ENCODE measurements around the gene LZTS3.
"Not testable (repeated sequence)": the region's sequence is repeated elsewhere in the genome, so short reads cannot be mapped to it uniquely, and the experiment has no call there.

The LZTS3 gene

DNA sequence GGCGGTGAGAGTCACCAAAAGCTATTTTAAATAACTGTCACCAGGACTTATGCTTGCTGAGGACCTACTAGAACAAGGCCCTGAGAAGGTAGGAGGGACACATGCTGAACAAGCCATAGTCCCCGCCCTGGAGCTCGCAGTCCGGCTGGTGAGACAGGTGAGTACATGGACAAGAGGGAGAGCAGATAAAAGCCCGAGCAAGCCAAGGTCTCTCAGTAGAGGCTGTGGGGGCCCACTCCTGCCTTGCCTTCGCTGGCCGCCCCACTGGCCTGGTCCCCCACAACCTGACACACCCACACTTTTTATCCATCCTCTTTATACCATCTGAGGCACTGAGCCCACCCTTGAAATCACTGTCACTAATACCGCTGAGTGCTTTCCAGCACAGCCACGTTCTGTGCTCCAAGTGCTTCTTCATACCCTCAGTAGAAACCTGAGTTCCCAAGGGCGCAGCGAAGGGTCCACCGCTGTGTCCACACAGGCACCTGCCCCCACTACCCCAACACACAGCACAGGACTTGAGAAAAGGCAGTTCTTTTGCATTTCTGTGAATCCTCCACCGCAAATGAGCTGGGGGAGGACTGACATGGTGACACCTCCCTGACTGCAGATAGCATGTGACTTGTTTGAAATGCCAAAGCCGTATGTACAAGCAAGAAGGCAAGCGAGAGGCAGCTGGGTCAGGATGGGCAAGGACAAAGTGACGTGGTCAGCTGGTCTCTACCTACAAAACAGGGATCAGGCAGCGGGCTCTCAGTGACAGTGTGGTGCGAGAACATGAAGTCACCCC, 19.1 kb upstream of the LZTS3 start:
- FAIRE-seq = no peak

DNA sequence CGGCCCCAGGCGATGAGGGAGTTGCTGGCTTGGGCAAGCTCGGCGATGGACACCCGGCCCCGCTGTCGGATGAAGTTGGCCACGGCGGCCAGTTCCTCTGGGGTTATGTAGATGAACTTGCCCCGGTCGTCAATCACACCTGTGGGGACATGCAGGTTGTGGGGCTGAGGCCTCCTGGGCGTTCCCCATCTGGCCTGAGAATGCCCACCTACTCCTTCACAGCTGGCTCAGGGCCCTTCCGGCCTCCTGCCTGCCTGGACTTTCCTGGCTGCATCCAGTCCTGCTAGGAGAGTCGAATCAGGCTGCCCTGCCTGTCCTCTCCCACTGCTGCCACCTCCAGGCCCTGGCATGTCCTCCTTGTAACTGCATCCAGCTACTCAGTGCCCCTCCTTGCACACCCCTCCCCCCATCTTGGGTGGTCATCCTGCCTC, 17.3 kb upstream of the LZTS3 start:
- no peak for FAIRE-seq

DNA sequence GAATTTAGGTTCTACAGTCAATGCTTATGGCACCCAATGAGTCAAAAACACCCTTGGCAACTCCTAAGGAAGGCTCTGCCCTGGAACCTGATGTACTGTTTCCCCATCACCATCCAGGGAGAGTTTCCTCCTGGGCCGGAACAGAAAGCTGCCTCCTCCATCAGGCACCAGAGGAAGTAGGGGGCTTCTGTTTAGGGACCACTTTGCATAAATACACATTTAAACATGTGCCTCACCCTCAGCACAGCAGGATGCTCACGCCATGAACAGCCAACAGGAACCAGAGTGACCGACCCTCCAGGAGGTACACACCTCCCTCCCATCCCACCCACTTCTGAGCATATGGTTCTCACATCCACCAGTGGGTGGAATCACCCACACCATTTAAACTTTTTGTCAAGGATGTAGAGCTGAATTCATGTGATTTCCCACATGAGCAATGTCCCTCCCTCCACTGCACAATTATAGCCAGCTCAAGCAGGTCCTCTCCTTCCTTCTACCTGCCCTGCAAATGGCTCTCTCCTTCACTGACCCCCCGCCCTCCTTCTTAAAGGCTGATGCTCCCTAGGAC, 16.3 kb upstream of the LZTS3 start:
- no peak for FAIRE-seq

DNA sequence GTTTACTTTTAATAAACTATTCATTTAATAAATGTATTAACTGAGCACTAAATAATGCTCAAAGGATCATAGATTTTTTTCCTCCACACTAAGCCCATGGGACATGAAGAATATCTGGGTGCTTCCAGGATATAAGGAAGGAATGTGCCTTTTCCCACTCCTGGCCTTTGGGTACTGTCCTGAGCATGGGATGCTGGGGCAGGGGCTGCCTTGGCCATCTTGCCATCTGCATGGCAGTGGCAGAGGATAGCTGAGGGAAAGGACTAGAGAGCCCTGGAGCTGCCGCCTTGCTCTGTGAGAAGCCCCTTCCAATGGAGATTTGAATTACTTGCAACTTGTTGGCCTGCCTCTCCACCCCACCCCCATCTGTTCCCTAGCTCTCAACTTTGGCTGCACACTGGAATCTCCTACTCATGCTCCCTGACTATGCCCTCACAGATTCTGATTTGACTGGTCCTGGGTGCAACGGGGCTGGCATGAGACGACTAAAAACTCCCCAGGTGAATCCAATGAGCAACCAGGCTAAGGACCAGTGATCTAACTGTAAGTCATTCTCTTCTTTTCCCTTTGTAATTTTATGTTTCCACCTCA, 15.6 kb upstream of the LZTS3 start:
- FAIRE-seq = no peak

DNA sequence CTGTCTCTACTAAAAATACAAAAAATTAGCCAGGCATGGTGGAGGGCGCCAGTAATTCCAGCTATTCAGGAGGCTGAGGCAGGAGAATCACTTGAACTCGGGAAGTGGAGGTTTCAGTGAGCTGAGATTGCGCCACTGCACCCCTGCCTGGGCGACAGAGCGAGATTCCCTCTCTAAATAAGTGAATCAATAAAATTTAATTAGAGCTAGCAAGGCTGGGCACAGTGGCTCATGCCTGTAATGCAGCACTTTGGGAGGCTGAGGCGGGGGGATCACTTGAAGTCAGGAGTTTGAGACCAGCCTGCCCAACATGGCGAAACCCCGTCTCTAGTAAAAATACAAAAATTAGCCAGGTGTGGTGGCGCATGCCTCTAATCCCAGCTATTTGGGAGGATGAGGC, 14.5 kb upstream of the LZTS3 start:
- FAIRE-seq = not testable (repeated sequence)

DNA sequence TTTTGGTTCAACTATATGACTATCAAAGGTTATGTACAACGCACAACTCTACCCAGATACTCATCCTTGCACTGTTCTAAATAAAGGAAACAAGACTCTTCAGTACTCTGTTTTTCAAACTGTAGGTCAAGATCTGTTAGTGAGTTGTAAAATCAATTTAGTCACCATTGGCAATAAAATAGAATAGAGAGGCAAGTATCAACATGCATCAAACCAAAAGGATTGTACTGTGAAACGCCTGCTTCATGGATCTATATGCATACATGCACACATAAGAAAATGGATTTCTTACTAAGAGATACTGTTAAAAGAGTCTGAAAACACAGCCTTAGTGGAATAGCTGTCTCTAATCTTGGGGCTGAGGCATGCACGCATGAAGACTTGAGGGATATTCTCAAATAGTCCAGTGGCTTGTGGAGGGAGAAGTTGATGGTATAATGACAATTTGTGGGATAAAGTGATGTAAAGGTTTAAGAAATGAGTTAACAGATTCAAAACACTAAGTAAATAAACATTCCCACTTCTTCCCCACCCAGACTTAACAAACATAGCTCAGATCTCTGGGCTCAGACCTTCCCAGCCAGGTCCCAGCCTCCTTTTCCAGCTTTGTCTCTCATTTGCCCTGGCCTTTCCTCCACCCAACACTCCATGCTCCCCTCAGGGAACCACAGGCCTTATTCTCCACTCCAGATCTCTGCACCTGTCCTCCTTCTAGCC, 10.7 kb upstream of the LZTS3 start:
- FAIRE-seq = no peak

DNA sequence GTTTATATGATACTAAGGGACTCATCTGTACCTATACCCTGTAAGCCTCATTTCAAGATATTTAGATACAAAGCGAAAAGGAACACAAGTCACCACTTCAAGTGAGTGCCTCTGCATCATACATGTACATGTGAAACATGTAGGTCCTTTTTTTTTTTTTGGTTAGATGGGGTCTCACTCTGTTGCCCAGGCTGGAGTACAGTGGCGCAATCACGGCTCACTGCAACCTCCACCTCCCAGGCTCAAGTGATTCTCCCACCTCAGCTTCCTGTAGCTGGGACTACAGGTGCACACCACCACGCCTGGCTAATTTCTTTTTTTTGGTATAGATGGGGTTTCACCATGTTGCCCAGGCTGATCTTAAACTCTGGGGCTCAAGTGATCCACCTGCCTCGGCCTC, 9.1 kb upstream of the LZTS3 start:
- FAIRE-seq = not testable (repeated sequence)

DNA sequence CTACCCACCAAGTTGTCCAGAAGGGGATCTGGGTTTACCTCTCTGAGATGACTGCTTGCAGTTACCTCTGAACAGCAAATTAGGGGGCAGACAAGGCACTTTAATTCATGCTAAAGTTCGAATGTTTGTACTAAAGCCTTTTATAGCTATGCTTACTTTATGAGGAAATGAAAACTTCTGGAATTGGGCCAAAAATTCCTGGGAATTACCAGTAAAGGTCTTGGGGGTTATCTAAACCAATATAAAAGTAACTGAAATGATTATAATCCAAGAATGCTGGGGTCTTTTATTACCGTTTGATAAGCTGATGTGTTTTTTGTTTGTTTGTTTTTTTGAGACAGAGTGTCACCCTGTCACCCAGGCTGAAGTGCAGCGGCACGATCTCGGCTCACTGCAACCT, 7.9 kb upstream of the LZTS3 start:
- FAIRE-seq = no peak

DNA sequence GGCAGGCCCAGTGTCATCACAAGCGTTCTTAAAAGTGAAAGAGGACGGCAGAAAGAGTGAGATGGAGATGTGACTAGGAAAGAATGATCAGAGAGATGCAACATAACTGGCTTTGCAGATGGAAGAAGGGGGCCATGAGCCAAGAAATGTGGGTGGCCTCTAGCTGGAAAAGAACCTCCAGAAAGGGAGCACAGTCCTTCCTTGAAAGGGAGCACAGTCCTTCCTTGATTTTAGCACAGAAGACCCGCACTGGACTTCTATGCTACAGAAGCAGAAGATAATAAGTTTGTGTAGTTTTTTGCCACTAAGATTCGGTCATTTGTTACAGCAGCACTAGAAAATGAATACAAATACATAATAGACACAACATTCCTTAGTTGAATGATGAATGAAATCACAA, 7.0 kb upstream of the LZTS3 start:
- FAIRE-seq = no peak

DNA sequence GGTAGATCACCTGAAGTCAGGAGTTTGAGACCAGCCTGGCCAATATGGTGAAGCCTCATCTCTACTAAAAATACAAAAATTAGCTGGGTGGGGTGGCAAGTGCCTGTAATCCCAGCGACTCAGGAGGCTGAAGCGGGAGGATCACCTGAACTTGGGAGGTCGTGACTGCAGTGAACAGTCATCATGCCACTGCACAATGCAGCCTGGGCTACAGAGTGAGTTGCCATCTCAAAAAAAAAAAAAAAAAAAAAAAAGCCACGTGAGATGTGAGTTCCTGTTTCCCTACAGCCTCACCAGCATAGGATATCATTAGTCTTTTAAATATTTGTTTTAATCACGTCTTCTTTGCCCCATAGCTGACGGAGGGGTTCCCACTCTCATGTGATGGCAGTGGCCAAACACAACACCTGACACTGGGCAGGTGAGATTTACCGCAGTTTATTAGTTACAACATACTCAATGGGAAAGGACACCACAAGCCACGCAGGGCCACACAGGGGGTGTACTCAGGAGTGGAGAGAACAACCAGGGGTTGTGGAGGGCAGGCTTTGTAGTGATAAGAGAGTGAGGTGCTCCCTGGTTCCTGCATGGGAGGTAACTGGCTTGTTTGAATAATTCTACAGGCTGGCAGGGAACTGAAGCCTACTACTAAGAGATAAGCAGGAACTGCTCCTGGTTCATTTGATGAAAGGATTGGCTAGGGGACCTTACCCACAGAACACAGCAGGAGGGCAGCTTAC, 4.6 kb upstream of the LZTS3 start:
- no peak for FAIRE-seq

DNA sequence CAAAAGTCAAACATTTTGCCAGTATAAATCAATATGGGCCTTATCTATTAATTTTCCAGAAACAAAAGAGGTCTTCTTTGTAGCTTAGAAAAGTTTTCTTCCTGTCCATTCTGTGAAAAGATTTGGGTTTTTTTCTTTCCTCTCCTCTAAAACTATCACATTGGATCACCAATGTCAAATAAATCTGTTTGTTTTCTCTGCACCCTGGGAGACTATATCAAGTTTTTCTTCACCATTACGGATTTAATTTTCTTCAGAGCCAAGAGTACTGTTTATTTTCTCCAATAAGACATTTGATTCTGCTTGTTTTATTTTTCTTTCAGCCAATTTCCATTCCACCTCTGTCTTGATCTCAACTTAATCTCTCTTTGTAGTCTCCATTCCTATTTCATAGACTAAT, 1.9 kb upstream of the LZTS3 start:
- no peak for FAIRE-seq

DNA sequence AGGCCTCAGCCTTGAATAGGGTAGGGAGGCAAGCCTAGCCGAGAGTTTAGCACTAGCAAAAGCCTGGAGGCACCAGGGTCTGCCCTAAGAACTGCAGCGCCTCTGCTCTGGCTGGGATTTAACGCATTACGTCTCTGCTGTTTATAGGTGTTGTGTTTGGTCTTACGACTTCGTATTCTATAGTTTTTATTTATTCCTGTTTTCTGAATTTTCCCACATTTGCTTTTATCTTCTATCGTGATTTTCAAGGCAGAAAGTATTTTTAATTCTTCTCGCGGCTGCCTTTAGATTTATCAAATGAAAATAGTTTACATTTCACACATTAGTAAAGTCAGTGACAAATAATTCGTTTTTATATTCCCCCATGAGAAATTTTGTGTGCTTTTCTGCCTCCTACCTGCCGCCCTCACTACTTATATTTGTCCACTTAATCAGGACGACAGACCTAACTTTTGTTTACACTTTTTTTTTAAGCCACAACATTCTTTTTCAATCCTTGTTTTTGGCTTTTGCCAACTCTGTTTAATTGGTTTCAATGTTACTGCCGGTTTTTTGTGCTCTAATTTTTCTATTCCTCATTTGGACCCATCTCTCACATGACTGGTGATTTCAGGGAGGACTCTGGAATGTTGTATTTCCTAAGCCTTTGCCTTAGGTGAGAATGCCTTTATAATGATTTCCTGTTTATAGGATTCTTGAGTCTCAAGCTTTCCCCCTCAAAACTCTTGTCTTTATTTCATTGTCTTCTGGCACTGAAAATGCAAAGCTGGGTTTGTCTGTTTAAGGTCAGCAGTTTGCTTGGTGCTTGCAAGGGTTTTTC, 1.3 kb upstream of the LZTS3 start:
- FAIRE-seq = no peak

DNA sequence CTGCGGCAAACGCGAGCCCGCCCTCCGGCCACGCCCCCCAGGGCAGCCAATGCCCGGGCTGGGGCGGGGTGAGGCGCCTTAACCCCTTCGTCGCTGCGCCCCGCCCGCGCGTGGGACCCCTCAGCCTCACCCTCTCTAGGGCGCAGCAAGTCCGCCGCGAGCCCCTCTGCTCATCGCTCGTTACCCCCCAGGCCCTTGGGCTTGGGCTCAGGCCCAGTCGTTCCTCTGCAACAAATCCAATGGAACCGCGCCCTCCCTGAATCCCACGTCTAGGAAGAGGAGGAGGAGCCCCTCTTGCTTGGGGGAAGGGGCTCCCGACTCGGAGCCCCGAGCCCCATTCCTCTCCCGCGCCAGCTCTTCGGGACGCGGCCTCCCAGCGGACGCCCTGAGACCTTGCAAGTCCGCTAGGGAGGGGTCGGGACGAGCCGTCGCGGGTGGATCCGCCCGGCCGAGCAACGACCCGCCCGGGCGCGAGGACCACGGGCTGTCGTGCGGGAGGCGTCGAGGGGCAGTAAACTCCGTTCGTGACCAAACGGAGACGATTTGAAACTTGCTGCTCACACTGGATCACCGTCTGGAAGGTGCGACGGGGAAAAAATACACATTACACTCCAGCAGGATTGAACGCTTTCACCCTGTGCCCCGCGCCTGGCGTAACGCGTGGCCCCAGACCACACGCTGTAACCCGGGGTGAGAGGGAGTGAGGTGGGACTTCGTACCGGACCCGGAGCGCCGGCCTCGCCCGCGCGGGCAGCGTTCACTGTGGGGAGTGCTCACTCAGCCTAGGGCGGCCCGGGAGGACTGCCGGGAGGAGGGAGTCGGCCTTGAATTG, 477 bp upstream of the LZTS3 start:
- FAIRE-seq = no peak

DNA sequence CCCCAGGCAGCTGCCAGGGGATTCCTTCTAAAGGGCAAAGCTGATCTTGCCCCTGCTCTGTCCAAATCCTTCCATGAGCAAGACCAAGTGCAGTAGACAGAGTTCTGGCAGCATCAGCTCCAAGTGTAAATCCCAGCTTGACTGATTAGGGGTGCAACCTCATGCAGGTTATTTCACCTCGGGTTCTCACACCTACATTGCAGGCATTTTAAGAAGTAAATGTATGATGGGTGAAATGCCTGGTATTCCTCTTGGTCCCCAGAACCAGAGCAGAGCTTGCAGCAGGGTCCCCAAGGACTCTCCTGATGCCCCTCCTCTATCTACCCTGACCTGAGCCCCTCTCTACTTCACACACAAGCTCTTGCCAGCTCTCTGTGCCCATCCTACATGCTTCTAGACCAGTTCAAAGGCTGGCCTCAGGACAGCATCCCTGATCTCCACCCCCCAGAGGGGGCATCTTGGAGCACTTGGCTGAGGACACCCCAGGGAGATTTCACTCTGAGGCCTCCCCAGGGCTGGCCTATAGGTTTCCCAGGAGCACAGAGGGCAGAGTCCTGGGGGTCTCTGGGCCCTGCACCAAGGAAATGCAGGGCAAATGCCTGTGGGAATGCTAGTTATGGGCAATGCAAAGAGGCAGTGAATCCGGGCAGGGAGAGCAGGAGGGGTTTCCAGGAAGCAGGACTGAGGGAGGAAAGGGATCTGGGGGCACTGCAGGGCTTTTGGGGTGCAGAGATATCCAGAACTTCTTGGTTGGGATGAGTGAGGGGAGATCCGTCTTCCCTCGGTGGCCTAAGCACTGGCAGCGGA, 1.0 kb downstream of the LZTS3 start:
- no peak for FAIRE-seq

DNA sequence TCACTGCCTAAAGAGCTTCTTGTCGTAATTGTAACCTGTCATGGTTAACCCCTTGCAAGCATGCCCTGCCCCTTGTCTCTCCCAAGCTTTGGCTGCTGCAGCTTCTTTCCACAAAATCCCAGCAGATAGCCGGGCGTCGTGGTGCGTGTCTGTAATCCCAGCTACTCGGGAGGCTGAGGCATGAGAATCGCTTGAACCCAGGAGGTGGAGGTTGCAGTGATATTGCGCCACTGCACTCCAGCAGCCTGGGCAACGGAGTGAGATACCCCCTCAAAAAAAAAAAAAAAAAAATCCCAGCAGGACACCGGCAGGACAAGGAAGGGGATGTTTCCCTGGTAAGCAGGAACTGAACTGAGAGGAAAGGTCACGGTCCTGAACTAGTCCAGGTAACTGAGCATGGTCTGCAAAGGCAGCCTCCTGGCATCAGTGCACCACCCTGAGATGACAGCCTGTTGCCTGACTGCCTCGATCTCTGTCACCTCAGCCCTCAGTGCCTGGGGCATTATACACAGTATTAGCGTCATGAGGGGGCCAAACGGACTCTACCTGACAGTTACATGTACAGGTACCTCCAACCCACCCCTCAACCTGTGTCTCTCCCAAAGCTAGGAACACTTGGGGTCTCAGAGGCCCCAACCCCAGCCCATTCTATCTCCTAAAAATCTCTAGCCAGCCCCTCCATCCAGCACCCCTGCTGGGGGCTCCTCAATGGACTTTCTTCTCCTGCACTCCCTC, 1.8 kb downstream of the LZTS3 start:
- FAIRE-seq = no peak

DNA sequence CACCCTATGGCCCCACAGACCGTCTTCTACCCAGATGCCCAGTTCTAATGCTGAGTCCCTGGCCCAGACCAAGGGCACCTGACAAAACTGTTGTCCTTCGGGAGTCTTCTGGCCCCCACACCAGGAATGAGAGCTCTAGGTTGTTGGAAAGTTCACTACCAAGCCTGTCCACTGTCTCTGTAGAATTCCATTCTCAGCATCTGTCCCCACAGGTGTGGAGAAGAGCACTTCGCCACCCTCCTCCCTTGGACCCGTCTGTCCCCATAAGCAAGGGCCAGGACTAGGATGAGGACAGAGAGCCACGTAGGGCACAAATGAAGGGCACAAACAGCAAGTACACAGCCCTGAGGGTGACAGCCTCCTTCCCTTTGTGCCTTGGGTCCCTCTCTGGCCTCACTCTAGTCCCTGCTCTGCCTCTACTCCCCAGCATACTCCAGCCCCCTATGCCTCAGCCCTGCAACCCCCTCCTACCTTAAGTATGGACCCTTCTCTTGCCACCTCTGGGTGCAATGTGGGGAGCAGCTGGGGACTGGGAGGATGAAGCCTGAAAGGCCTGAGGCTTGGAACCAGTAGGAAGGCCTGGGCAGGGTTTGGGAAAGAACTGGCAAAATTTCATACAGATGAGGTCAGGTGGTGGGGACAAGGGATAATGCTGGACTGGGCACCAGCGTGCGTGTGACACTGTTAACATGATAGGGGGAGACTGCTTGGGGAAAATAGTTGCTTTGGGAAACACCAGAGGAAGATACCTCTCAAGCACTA, 4.3 kb downstream of the LZTS3 start:
- no peak for FAIRE-seq

DNA sequence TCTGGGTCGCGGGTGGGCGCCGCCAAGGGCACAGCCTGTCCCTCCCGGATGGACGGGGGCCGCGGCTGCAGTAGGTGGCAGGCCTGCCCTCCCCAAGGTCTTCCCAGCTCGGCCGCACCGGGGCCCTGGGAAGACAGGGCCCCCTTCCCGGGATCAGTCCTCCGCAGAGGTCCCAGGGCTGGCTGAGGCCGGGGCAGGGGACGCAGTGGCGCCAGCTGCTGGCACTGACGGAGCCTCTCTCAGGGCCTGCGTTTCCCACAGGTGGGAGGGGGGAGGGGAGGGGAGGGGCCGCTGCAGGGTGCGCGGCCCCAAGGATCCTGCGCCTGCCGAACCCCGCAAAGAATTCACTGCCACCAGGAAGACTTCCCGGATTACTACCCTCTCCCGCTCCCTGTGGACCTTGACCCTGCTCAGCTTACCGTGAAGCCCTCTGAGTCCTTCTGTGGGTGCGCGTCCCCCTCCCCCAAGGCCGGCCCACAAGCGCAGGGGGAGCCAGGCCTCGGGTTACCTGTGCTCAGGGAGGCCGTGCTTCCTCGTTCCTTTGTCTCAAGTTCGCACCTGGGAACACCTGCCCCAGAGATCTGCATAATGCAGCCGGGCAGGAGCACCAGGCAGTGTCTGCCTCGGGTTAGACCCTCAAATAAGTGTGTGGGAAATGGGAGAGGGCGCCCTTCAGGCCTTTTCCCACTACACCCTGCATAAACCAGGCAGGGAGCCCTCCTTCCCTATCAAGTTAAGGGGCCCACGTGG, 5.1 kb downstream of the LZTS3 start:
- no peak for FAIRE-seq

DNA sequence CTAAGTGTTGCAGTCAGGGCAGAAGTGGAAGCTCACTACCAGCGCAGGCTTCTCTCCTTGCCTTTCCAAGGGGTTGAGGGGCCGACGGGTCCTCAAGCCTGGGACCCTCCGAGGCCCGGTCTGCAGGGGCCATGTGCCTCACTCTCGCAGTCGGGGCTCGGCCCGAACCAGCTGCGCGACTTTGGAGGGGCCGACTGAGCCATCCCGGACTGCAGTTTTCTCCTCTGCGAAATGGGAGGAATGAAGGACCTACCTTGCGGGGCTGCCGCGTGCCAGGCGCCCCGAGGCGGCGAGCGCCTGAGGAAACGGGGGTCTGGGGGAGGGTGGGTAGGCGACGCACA, 5.6 kb downstream of the LZTS3 start:
- FAIRE-seq = no peak

All from endometrium (tissue), 2 donors.